ENCODE results near the gene ZFPM1. TPM values are rescaled to one million over a fixed set of nuclear protein-coding genes. Genes with fewer than 3 reads are reported as not detected.

Gene ZFPM1
- total RNA-seq, 1 donor from 2014 or later: 0.52 TPM

DNA sequence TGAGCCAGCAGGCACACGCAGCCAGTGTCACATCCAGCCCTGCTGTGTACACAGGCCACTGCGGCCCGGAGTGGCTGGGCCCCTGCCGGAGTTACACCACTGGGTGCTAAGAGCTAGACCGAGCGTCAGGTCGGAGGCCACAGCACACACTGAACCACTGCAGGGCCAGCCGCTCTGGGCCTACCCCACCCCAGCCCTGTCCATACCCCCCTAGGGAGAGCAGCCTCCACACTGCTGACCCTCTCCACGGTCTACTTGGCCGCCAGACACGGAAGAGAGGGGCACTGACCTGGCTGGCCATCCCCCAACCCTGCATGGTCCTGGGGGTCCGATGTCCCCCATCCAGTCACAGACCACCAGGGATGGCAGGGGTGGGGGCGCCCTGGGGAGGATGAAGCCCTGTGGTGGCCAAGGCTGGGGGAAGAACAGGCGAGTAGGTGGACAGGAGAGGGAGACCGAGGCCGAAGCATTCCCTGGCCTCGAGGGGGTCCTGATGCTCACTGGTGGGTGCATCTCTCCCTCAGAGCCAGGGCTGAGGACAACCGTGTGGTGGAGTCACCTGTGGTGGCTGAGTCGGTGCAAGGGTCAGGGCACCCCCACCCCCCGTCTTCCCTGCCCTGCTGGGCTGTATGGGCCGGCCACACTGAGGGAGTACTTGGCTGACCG, 82.2 kb downstream of the ZFPM1 start:
- Histone ChIP-seq H3K9ac (ENCODE audit: low read depth in 1 of 3, low read length in 3 of 3) (peak overlapping the region; percentile 36 to 75 (median 38)), H3K4me3 (ENCODE audit: low read length in 3 of 3) (peak overlapping the region; percentile 16 to 67 (median 63)), H3K9me3 (ENCODE audit: control insufficient read depth in 3 of 3, low read length in 3 of 3) (no peaks in the 10 kb centered on the region), H3K36me3 (ENCODE audit: control insufficient read depth in 3 of 3, insufficient read depth in 3 of 3, low read length in 3 of 3) (no peaks in the 10 kb centered on the region), H3K27me3 (ENCODE audit: control insufficient read depth in 3 of 3, insufficient read depth in 3 of 3, low read length in 3 of 3) (peaks cover 24 to 32% (median 27%) of the 10 kb centered on the region in 3 donors), H3K4me1 (ENCODE audit: control insufficient read depth in 3 of 3, insufficient read depth in 3 of 3, low read length in 3 of 3) (peaks cover 11 to 16% (median 15%) of the 10 kb centered on the region in 3 donors), H3K27ac (ENCODE audit: low read depth, low read length) (no peak overlapping the region)

DNA sequence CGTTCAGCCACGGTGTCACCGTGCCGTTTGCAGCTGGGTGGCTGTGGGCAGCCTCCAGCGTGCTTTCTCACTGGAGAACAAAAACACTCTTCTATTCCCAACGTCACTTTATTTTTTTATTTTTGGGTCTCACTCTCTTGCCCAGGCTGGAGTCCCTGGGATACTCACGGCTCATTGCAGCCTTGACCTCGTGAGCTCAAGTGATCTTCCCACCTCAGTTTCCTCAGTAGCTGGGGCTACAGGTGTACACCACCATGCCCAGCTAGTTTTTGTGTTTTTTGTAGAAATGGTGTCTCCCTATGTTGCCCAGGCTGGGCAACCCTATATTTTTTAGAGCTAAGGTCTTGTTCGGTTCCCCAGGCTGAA, 82.8 kb downstream of the ZFPM1 start:
- H3K27me3 ChIP-seq (ENCODE audit: control insufficient read depth in 3 of 3, insufficient read depth in 3 of 3, low read length in 3 of 3): peaks cover 29 to 37% (median 32%) of the 10 kb centered on the region in 3 donors
- peaks cover 11 to 13% (median 11%) of the 10 kb centered on the region in 3 donors for H3K4me1 ChIP-seq (ENCODE audit: control insufficient read depth in 3 of 3, insufficient read depth in 3 of 3, low read length in 3 of 3)
- H3K36me3 ChIP-seq (ENCODE audit: control insufficient read depth in 3 of 3, insufficient read depth in 3 of 3, low read length in 3 of 3): no peaks in the 10 kb centered on the region
- no peak overlapping the region for H3K27ac ChIP-seq (ENCODE audit: low read depth, low read length)
- H3K9ac ChIP-seq (ENCODE audit: low read depth in 1 of 3, low read length in 3 of 3): no peak overlapping the region
- H3K9me3 ChIP-seq (ENCODE audit: control insufficient read depth in 3 of 3, low read length in 3 of 3): no peaks in the 10 kb centered on the region
- no peak overlapping the region for H3K4me3 ChIP-seq (ENCODE audit: low read length in 3 of 3)

DNA sequence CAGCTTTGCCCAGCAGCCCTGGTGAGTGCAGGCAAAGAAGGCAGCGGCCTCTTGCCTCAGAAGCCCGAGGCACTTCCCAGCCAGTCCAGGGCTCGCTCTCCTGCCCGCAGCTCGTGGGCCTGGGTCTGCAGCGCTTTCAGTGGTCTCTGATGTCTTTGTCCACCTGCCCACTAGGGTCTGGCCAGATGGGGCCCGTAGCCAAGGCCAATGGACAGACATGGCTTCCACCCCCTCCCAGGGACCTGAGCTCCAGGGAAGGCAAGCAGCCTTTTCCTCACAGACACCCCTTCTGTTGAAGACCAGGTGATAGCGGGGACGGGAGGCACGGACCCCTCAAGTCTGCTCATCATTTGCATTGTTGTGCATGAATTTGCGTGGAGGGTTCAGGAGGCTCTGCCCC, 83.4 kb downstream of the ZFPM1 start:
- no peaks in the 10 kb centered on the region for H3K36me3 ChIP-seq (ENCODE audit: control insufficient read depth in 3 of 3, insufficient read depth in 3 of 3, low read length in 3 of 3)
- peaks cover 10 to 11% (median 11%) of the 10 kb centered on the region in 3 donors for H3K4me1 ChIP-seq (ENCODE audit: control insufficient read depth in 3 of 3, insufficient read depth in 3 of 3, low read length in 3 of 3)
- H3K27me3 ChIP-seq (ENCODE audit: control insufficient read depth in 3 of 3, insufficient read depth in 3 of 3, low read length in 3 of 3): peaks cover 32 to 43% (median 38%) of the 10 kb centered on the region in 3 donors
- H3K4me3 ChIP-seq (ENCODE audit: low read length in 3 of 3): no peak overlapping the region
- no peaks in the 10 kb centered on the region for H3K9me3 ChIP-seq (ENCODE audit: control insufficient read depth in 3 of 3, low read length in 3 of 3)
- no peak overlapping the region for H3K9ac ChIP-seq (ENCODE audit: low read depth in 1 of 3, low read length in 3 of 3)
- no peak overlapping the region for H3K27ac ChIP-seq (ENCODE audit: low read depth, low read length)

DNA sequence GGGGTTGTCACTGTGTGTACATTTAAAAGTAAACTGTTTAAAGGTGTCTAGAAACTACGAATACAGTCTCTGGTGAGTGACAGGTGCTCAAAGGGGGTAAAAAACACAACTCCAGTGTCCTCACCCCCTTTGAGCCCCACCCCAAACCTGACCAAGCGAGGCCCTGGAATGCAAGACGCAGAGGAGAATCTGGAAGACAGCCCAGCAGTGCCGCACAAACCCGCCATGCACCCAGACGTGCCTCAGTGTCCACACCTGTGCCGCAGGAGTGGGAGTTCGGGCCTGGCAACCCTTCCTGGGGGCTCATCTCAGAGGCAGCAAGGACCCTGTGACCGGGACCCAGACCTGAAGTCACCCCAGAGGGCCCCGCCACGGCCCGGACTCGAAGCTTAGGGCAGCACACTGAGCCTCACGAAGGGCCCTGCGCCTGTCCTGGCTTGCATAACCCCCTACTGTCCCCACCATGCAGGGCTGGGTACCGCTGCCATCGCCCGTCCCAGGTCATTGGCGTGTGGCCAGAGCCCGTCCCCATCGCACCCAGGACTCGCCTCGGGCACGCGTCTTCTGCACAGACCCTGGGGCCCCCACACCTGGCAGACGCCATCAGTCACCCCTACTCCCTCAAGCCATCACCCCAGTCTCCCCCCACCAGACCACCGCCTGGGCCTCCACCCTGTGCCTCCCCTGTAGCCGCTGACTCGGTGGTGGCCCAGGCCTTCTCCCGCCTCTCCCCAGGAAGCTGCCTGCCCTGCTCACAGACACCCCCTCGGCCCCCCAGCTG, 84.1 kb downstream of the ZFPM1 start:
- Histone ChIP-seq H3K36me3 (ENCODE audit: control insufficient read depth in 3 of 3, insufficient read depth in 3 of 3, low read length in 3 of 3) (no peaks in the 10 kb centered on the region), H3K4me3 (ENCODE audit: low read length in 3 of 3) (no peak overlapping the region), H3K4me1 (ENCODE audit: control insufficient read depth in 3 of 3, insufficient read depth in 3 of 3, low read length in 3 of 3) (peaks cover 10 to 11% (median 11%) of the 10 kb centered on the region in 3 donors), H3K9ac (ENCODE audit: low read depth in 1 of 3, low read length in 3 of 3) (no peak overlapping the region), H3K27me3 (ENCODE audit: control insufficient read depth in 3 of 3, insufficient read depth in 3 of 3, low read length in 3 of 3) (peaks cover 32 to 50% (median 40%) of the 10 kb centered on the region in 3 donors), H3K27ac (ENCODE audit: low read depth, low read length) (no peak overlapping the region), H3K9me3 (ENCODE audit: control insufficient read depth in 3 of 3, low read length in 3 of 3) (no peaks in the 10 kb centered on the region)

DNA sequence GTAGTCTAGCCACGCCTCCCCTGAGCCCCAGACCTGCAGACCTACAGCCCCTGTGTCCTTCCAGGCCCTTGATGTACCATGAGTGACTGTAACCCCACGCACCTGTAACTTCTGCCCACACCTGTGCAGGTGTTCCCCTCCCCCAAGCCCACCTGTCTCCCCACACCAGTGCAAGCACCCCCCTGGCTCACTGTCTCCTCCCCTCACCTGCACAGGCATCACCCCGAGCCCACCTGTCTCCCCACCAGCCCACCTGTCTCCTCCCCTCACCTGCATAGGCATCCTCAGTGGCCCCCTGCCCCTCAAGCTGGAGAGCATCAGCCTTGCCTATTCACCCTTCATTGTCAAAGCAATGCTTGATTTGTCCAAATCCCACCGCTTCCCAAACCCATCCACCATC, 84.8 kb downstream of the ZFPM1 start:
- Histone ChIP-seq H3K27ac (ENCODE audit: low read depth, low read length) (no peak overlapping the region), H3K36me3 (ENCODE audit: control insufficient read depth in 3 of 3, insufficient read depth in 3 of 3, low read length in 3 of 3) (no peaks in the 10 kb centered on the region), H3K27me3 (ENCODE audit: control insufficient read depth in 3 of 3, insufficient read depth in 3 of 3, low read length in 3 of 3) (peaks cover 32 to 51% (median 40%) of the 10 kb centered on the region in 3 donors), H3K4me1 (ENCODE audit: control insufficient read depth in 3 of 3, insufficient read depth in 3 of 3, low read length in 3 of 3) (peaks cover 9 to 11% (median 10%) of the 10 kb centered on the region in 3 donors), H3K9ac (ENCODE audit: low read depth in 1 of 3, low read length in 3 of 3) (no peak overlapping the region), H3K4me3 (ENCODE audit: low read length in 3 of 3) (no peak overlapping the region), H3K9me3 (ENCODE audit: control insufficient read depth in 3 of 3, low read length in 3 of 3) (peaks cover 0 to 5% (median 3%) of the 10 kb centered on the region in 3 donors)

DNA sequence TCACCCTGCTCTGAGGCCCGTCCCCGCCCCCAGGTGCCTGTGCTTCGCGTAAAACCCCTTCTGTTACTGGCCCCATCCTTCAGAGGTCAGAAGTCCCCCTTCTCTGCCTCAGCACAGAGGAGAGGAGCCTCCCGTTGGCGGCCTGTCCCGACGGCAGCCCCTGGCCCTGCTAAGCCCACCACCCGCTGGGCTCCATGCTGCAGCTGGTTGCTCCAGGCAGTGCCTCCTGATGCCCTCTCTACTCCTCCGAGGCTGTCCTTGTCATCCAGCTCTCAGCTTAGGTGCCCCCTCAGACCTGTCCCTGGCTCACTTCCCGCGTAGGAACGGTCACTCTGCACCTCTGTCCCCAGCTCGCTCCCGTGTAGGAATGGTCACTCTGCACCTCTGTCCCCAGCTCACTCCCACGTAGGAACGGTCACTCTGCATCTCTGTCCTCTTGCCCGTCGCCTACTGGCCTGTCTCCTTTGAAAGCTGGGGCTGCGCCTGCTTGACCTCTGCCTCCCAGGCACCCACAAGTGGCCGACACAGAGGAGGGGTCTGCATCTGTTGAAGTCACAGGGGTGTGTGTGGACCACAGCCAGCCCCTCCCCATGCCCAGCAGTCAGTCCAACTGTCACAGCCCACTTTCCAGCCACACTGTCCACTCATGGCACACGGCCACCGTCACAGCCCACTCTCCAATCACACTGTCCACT, 85.4 kb downstream of the ZFPM1 start:
- Histone ChIP-seq H3K4me1 (ENCODE audit: control insufficient read depth in 3 of 3, insufficient read depth in 3 of 3, low read length in 3 of 3) (peaks cover 9 to 11% (median 10%) of the 10 kb centered on the region in 3 donors), H3K27ac (ENCODE audit: low read depth, low read length) (no peak overlapping the region), H3K9ac (ENCODE audit: low read depth in 1 of 3, low read length in 3 of 3) (no peak overlapping the region), H3K27me3 (ENCODE audit: control insufficient read depth in 3 of 3, insufficient read depth in 3 of 3, low read length in 3 of 3) (peaks cover 32 to 51% (median 40%) of the 10 kb centered on the region in 3 donors), H3K4me3 (ENCODE audit: low read length in 3 of 3) (no peak overlapping the region), H3K36me3 (ENCODE audit: control insufficient read depth in 3 of 3, insufficient read depth in 3 of 3, low read length in 3 of 3) (no peaks in the 10 kb centered on the region), H3K9me3 (ENCODE audit: control insufficient read depth in 3 of 3, low read length in 3 of 3) (peaks cover 0 to 7% (median 3%) of the 10 kb centered on the region in 3 donors)

DNA sequence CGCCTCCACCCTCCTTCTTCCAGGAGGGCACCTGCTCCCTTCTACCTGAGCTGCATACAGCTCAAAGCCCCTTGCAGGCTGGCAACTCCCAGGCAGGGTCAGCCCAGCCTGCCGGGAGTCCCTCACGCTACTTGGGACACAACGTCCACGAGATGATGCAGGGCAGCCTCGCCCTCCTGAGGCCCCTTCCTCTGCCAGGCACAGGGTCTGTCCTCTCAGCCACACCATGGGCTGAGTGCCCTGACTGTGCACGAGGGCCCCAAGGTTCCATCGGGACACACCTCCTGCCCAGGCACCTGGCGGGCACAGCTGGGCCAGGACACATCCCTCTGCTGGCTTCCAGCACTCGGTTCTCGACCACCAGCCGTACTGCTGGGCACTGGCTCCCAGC, 86.2 kb downstream of the ZFPM1 start:
- peaks cover 9 to 11% (median 10%) of the 10 kb centered on the region in 3 donors for H3K4me1 ChIP-seq (ENCODE audit: control insufficient read depth in 3 of 3, insufficient read depth in 3 of 3, low read length in 3 of 3)
- no peak overlapping the region for H3K4me3 ChIP-seq (ENCODE audit: low read length in 3 of 3)
- H3K36me3 ChIP-seq (ENCODE audit: control insufficient read depth in 3 of 3, insufficient read depth in 3 of 3, low read length in 3 of 3): no peaks in the 10 kb centered on the region
- H3K27me3 ChIP-seq (ENCODE audit: control insufficient read depth in 3 of 3, insufficient read depth in 3 of 3, low read length in 3 of 3): peaks cover 32 to 51% (median 40%) of the 10 kb centered on the region in 3 donors
- H3K27ac ChIP-seq (ENCODE audit: low read depth, low read length): no peak overlapping the region
- peaks cover 4 to 9% (median 5%) of the 10 kb centered on the region in 3 donors for H3K9me3 ChIP-seq (ENCODE audit: control insufficient read depth in 3 of 3, low read length in 3 of 3)
- no peak overlapping the region for H3K9ac ChIP-seq (ENCODE audit: low read depth in 1 of 3, low read length in 3 of 3)

DNA sequence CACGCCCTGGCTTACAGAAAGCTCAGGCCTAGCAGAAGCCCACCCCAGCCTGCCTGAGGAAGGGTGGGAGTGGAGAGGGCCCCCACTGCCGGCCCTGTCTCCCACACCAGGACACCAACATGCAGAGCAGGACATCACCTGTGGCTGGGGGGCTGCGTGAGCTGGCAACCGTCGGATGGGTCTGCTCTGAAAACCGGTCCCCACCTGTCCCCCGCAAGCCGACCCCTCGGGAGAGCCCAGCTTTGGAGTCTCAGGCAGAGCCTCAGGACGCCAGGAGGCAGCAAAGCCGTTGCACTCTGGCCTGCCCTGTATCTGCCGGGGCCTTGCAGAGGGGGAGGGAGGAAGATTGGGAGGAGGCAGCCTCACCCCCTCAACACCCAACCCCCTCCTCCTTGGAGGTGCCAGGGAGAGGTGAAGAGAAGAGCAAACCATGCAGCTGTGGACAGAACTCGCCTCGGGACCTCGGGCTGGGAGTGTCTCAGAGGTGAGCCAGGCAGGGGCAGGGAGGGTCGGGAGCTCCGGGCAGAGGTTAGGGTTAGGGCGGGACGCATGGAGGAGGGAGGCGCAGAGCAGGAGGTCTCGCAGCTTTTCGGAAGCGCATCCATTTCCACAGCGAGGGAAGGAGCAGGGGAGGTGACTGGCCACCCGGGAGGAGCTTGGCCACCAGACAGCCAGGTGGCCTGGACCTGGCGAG, 86.7 kb downstream of the ZFPM1 start:
- Histone ChIP-seq H3K9ac (ENCODE audit: low read depth in 1 of 3, low read length in 3 of 3) (no peak overlapping the region), H3K27me3 (ENCODE audit: control insufficient read depth in 3 of 3, insufficient read depth in 3 of 3, low read length in 3 of 3) (peaks cover 32 to 52% (median 41%) of the 10 kb centered on the region in 3 donors), H3K36me3 (ENCODE audit: control insufficient read depth in 3 of 3, insufficient read depth in 3 of 3, low read length in 3 of 3) (no peaks in the 10 kb centered on the region), H3K4me3 (ENCODE audit: low read length in 3 of 3) (no peak overlapping the region), H3K9me3 (ENCODE audit: control insufficient read depth in 3 of 3, low read length in 3 of 3) (peaks cover 4 to 9% (median 5%) of the 10 kb centered on the region in 3 donors), H3K27ac (ENCODE audit: low read depth, low read length) (no peak overlapping the region), H3K4me1 (ENCODE audit: control insufficient read depth in 3 of 3, insufficient read depth in 3 of 3, low read length in 3 of 3) (peaks cover 8 to 10% (median 8%) of the 10 kb centered on the region in 3 donors)

DNA sequence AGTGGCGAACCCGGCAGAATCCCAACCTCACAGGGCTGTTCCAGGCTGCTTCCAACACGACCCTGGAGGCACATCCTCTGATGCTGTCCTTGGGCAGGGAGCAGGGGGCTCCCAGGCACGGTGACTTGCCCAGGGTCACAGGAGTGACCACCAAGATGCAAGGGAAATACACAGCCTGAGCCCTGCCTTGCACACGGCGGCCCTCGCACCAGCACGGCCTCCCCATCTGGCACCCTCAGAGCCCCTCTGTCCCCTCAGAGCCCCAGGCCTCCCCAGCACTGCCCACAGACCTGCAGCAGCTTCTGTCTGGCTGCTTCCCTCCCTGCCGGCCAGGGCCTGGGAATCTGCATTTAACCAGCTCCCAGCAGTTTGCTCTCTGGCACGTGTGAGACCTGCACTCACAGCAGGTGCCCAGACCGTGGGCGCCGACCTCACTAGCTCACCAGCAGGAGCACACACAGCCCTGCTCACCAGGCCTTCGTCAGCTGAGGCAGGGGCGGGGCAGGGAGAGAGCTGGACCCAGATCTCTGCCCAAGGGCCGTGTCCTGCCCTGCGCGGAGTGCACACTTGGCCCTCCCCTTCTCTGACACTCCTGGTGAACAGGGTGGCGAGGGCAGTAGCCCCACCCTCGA, 87.4 kb downstream of the ZFPM1 start:
- Histone ChIP-seq H3K36me3 (ENCODE audit: control insufficient read depth in 3 of 3, insufficient read depth in 3 of 3, low read length in 3 of 3) (no peaks in the 10 kb centered on the region), H3K9me3 (ENCODE audit: control insufficient read depth in 3 of 3, low read length in 3 of 3) (peaks cover 4 to 9% (median 5%) of the 10 kb centered on the region in 3 donors), H3K9ac (ENCODE audit: low read depth in 1 of 3, low read length in 3 of 3) (no peak overlapping the region), H3K27me3 (ENCODE audit: control insufficient read depth in 3 of 3, insufficient read depth in 3 of 3, low read length in 3 of 3) (peaks cover 34 to 56% (median 44%) of the 10 kb centered on the region in 3 donors), H3K4me1 (ENCODE audit: control insufficient read depth in 3 of 3, insufficient read depth in 3 of 3, low read length in 3 of 3) (peaks cover 1 to 3% (median 2%) of the 10 kb centered on the region in 3 donors), H3K27ac (ENCODE audit: low read depth, low read length) (no peak overlapping the region), H3K4me3 (ENCODE audit: low read length in 3 of 3) (no peak overlapping the region)
